Activated CD4-positive, CD25-positive, alpha-beta regulatory T cell treated with anti-CD3 and anti-CD28 coated beads, Interleukin-2, amount 50 U/mL, for 24 hours (primary cell): ENCODE data around the gene NODAL.
A peak's percentile ranks its signal among the peaks of the same experiment; 100 is the strongest.

Experiments
- ATAC-seq, 2 donors: fragments of 150-1000 bp; cut with Tn5 transposase; one replicate each; pipeline ENCODE4 v1.10.0; 2021; ENCODE audit warnings: mild to moderate bottlenecking in 1 of 2, moderate library complexity in 1 of 2

The NODAL gene

GRCh38 chr10:70462349-70462984, 21.0 kb upstream of the NODAL start:
- ATAC-seq: no peak

GRCh38 chr10:70461397-70462348, 20.2 kb upstream of the NODAL start:
- ATAC-seq: peak; percentile 51 to 59

- ATAC-seq: no peak
Observed at GRCh38 chr10:70459774-70460490, 18.5 kb upstream of the NODAL start.

- ATAC-seq: no peak
Observed at GRCh38 chr10:70459061-70459773, 17.7 kb upstream of the NODAL start.

GRCh38 chr10:70458329-70459060, 17.0 kb upstream of the NODAL start:
- ATAC-seq: peak; percentile 70 to 76

- ATAC-seq: no peak
Observed at GRCh38 chr10:70457759-70458305, 16.4 kb upstream of the NODAL start.

GRCh38 chr10:70456164-70456563, 14.7 kb upstream of the NODAL start:
- ATAC-seq: no peak

GRCh38 chr10:70455213-70455630, 13.7 kb upstream of the NODAL start:
- no peak for ATAC-seq

- ATAC-seq: no peak
Observed at GRCh38 chr10:70448236-70448635, 6.8 kb upstream of the NODAL start.

- ATAC-seq: no peak
Observed at GRCh38 chr10:70445718-70446657, 4.5 kb upstream of the NODAL start.

- ATAC-seq: no peak
Observed at GRCh38 chr10:70444744-70445143, 3.3 kb upstream of the NODAL start.

- ATAC-seq: no peak
Observed at GRCh38 chr10:70442332-70442988, 979 bp upstream of the NODAL start.

- ATAC-seq: no peak
Observed at GRCh38 chr10:70441895-70442309, 421 bp upstream of the NODAL start.

GRCh38 chr10:70440296-70441160, 953 bp downstream of the NODAL start:
- ATAC-seq: peak; percentile 33 to 38

- no peak for ATAC-seq
Observed at GRCh38 chr10:70437721-70438120, 3.8 kb downstream of the NODAL start.

- no peak for ATAC-seq
Observed at GRCh38 chr10:70435241-70436085, 6.0 kb downstream of the NODAL start.

GRCh38 chr10:70433581-70434280, 7.8 kb downstream of the NODAL start:
- ATAC-seq: no peak
